ENCODE measurements around the gene GRIK5. TPM values are rescaled to one million over a fixed set of nuclear protein-coding genes. Genes with fewer than 3 reads are reported as not detected.

GRIK5 gene
- total RNA-seq, 1 experiment from 2014 or later: 43.1 TPM

- H3K27me3 ChIP-seq (ENCODE audit: insufficient read depth, low read length): peaks cover 9% of the 10 kb centered on the region; the same call in 1 of the 2 replicates
- H3K4ac ChIP-seq (ENCODE audit: low read depth, low read length): no peak overlapping the region
- no peak overlapping the region for H2AFZ ChIP-seq (ENCODE audit: low read length)
- no peak overlapping the region for H2BK120ac ChIP-seq (ENCODE audit: low read depth, low read length, poor library complexity, severe bottlenecking)
- no peaks in the 10 kb centered on the region for H4K20me1 ChIP-seq (ENCODE audit: control insufficient read depth, insufficient read depth, insufficient read length)
- no CpG with 5 or more reads among the region's 2 CpGs for WGBS (ENCODE audit: extremely low coverage, insufficient read length, low lambda C conversion rate)
- no peak overlapping the region for H2BK20ac ChIP-seq (ENCODE audit: low read depth, low read length, poor library complexity, severe bottlenecking)
- Mint-ChIP-seq H3K36me3 (ENCODE audit: insufficient read depth in 1 of 3, low read depth in 3 of 3) (peaks cover 2 to 15% (median 11%) of the 10 kb centered on the region in 3 experiments; a peak in 6 of 7 replicates), H3K27ac (no peak overlapping the region), H3K4me3 (no peak overlapping the region), H3K27me3 (ENCODE audit: low read depth) (peaks cover 34% of the 10 kb centered on the region), H3K9me3 (no peaks in the 10 kb centered on the region; a peak in 2 of 5 replicates), H3K4me1 (peaks cover 5 to 18% of the 10 kb centered on the region in 2 experiments)
- H2AK5ac ChIP-seq (ENCODE audit: insufficient read length, low read length): no peak overlapping the region
- no peaks in the 10 kb centered on the region for H3K9me3 ChIP-seq (ENCODE audit: control insufficient read depth, low read depth, low read length)
- H3K79me2 ChIP-seq (ENCODE audit: insufficient read depth, low read length): no peaks in the 10 kb centered on the region
- H3K4me2 ChIP-seq (ENCODE audit: insufficient read depth, insufficient read length, low read length): no peak overlapping the region
- no peak overlapping the region for H4K8ac ChIP-seq (replicated peaks; ENCODE audit: insufficient read length, low read depth, low read length)
- H3K4me1 ChIP-seq (ENCODE audit: insufficient read depth, low read length): no peaks in the 10 kb centered on the region
- no peak overlapping the region for H3K18ac ChIP-seq (ENCODE audit: insufficient read length, low read depth, low read length)
- H3K14ac ChIP-seq (ENCODE audit: insufficient read depth, low read length): no peak overlapping the region
- no peak for TF ChIP-seq CTCF (conservative IDR thresholded peaks at IDR 0.05)
- no peak overlapping the region for H3K27ac ChIP-seq (ENCODE audit: insufficient read length, low read depth, low read length)
- H4K5ac ChIP-seq (ENCODE audit: insufficient read length, low read depth, low read length): no peak overlapping the region
- no peaks in the 10 kb centered on the region for H3K79me1 ChIP-seq (ENCODE audit: insufficient read depth, low read depth, low read length, poor library complexity, severe bottlenecking)
- no peak overlapping the region for H3K23ac ChIP-seq (ENCODE audit: insufficient read length, low read depth, low read length)
- H3K23me2 ChIP-seq (ENCODE audit: insufficient read length, low read depth, low read length, poor library complexity, severe bottlenecking): peaks cover 5% of the 10 kb centered on the region
- no peak for DNase-seq
- no peak overlapping the region for H4K91ac ChIP-seq (ENCODE audit: insufficient read length, low read depth, low read length)
- no peak overlapping the region for H3K9ac ChIP-seq (ENCODE audit: extremely low read depth, insufficient read length, low read length)
- H2BK5ac ChIP-seq (ENCODE audit: insufficient read length, low read length): no peak overlapping the region
- no peak overlapping the region for H3T11ph ChIP-seq (ENCODE audit: low read length)
- no peak overlapping the region for H2BK15ac ChIP-seq (ENCODE audit: low read depth, low read length)
- H2BK12ac ChIP-seq (ENCODE audit: insufficient read length, low read depth, low read length): no peak overlapping the region
- H3K56ac ChIP-seq (ENCODE audit: insufficient read length, low read depth, low read length): no peak overlapping the region
These were observed 79.4 kb downstream of the GRIK5 start for GRCh38 chr19:41990615-41991014.

Measured in H9 (cell line).